ENCODE results near the gene TTF2. TPM values are rescaled to one million over a fixed set of nuclear protein-coding genes. Genes with fewer than 3 reads are reported as not detected.
A peak's percentile ranks its signal among the peaks of the same experiment; 100 is the strongest.

Gene TTF2
- total and polyA plus RNA-seq, 2 of the 8 experiments (the other 6 are each of a cell fraction or from before 2014, with no cell fraction given), result 16.9 to 89.6 TPM

- H2AK5ac ChIP-seq (ENCODE audit: low read depth, low read length), result no peak overlapping the region
- peaks cover 7 to 32% (median 26%) of the 10 kb centered on the region in 4 experiments for H3K36me3 ChIP-seq (ENCODE audit: control insufficient read depth in 2 of 4, insufficient read depth in 4 of 4, low read length in 3 of 4)
- H2AFZ ChIP-seq (ENCODE audit: low read length), result no peak overlapping the region
- 86% methylated on average over 6 of the region's 6 CpGs; no CpG with 5 or more reads in 1 of the 2 experiments for WGBS, 2 experiments (ENCODE audit: extremely low coverage in 1 of 2, insufficient coverage in 1 of 2, insufficient read length in 1 of 2, insufficient replicate concordance in 2 of 2, low coverage in 1 of 2, low lambda C conversion rate in 2 of 2, missing lambda C conversion rate in 1 of 2)
- H3K9ac ChIP-seq (replicated peaks in 1 of 4; ENCODE audit: extremely low read depth in 1 of 4, low read depth in 3 of 4, low read length in 3 of 4), result no peak overlapping the region
- no peaks in the 10 kb centered on the region; the same call in 1 of the 2 replicates for H3K79me1 ChIP-seq (ENCODE audit: low read depth, low read length)
- no peak overlapping the region for H2BK12ac ChIP-seq (ENCODE audit: low read depth, low read length)
- no peak overlapping the region for H3K23ac ChIP-seq (ENCODE audit: insufficient read length)
- H3K18ac ChIP-seq (ENCODE audit: extremely low read depth, low read length), result no peak overlapping the region
- no peak overlapping the region for H2BK5ac ChIP-seq (ENCODE audit: low read depth, low read length)
- no peak overlapping the region for H3K14ac ChIP-seq (ENCODE audit: insufficient read length)
- no peak overlapping the region for H3K4me3 ChIP-seq (ENCODE audit: extremely low read depth in 1 of 4, insufficient read depth in 2 of 4, low read depth in 3 of 4, low read length in 4 of 4)
- H3K4me2 ChIP-seq (ENCODE audit: insufficient read depth in 1 of 2, low read depth in 2 of 2, low read length in 2 of 2), result no peak overlapping the region
- no peak overlapping the region for H4K5ac ChIP-seq (ENCODE audit: insufficient read length, low read depth, low read length)
- ChIA-PET CTCF (ENCODE audit: partially characterized antibody) (interaction anchor here (0.5 to 5.2 kb wide), 24 partner anchors 10 to 1443 kb away, joined by 3 to 49 read pairs (median 4); no protein-coding TSS in a partner anchor), POLR2A (ENCODE audit: partially characterized antibody) (interaction anchor here (0.9 to 3.6 kb wide), 2 partner anchors 8 to 25 kb away, joined by 3 to 13 read pairs; partner anchors contain the start of gene TTF2)
- peaks cover 1 to 4% of the 10 kb centered on the region in 2 experiments for H4K20me1 ChIP-seq (replicated peaks in 1 of 2; ENCODE audit: control insufficient read depth in 1 of 2, insufficient read depth in 2 of 2, low read length in 2 of 2)
- H4K91ac ChIP-seq (replicated peaks; ENCODE audit: insufficient read length, low read length), result no peak overlapping the region
- no peak overlapping the region for H2BK20ac ChIP-seq (ENCODE audit: low read length)
- no peak overlapping the region for H3K27ac ChIP-seq (ENCODE audit: low read depth, low read length)
- H3K27me3 ChIP-seq (replicated peaks in 1 of 4; ENCODE audit: control insufficient read depth in 3 of 4, extremely low read depth in 1 of 4, insufficient read depth in 3 of 4, low read length in 3 of 4), result peaks cover 0 to 1% (median 0%) of the 10 kb centered on the region in 4 experiments; a peak in 1 of 7 replicates
- H3K4ac ChIP-seq (replicated peaks; ENCODE audit: insufficient read length, low read depth, low read length), result no peak overlapping the region
- H4K8ac ChIP-seq (ENCODE audit: extremely low read depth, insufficient read depth, low read length), result no peak overlapping the region
- no peak overlapping the region for H2BK120ac ChIP-seq (replicated peaks; ENCODE audit: low read depth, low read length)
- no peaks in the 10 kb centered on the region for H3K23me2 ChIP-seq (ENCODE audit: low read depth, low read length)
- H2BK15ac ChIP-seq (ENCODE audit: low read length), result no peak overlapping the region
- DNase-seq (ENCODE audit: low read depth in 1 of 2, low spot score in 2 of 2) (no peak), FAIRE-seq (no peak)
- H3K56ac ChIP-seq (replicated peaks; ENCODE audit: insufficient read length, low read depth, low read length), result no peak overlapping the region
- H3K79me2 ChIP-seq (ENCODE audit: control insufficient read depth in 1 of 2, insufficient read depth in 2 of 2, low read length in 2 of 2), result peaks cover 0 to 30% of the 10 kb centered on the region in 2 experiments; a peak in 2 of 4 replicates
- H3K9me3 ChIP-seq (ENCODE audit: insufficient read depth in 2 of 2, low read depth in 1 of 2, low read length in 1 of 2), result no peaks in the 10 kb centered on the region
- no peaks in the 10 kb centered on the region; a peak in 1 of 7 replicates for H3K4me1 ChIP-seq (replicated peaks in 1 of 4; ENCODE audit: control insufficient read depth in 3 of 4, insufficient read depth in 4 of 4, low read length in 3 of 4)
- TF ChIP-seq BCL11A (IDR thresholded peaks at IDR 0.05; ENCODE audit: low read depth in 2 of 2, low read length in 2 of 2), result no peak
- TF ChIP-seq JUN (IDR thresholded peaks at IDR 0.05; ENCODE audit: low read depth, low read length), result no peak
- TF ChIP-seq CHD2 (IDR thresholded peaks at IDR 0.05; ENCODE audit: low read length), result no peak
- TF ChIP-seq SUZ12 (IDR thresholded peaks at IDR 0.05; ENCODE audit: low read length), result no peak
- peak; percentile 86 to 88 for TF ChIP-seq RAD21 (IDR thresholded peaks at IDR 0.05 in 1 of 2, conservative IDR thresholded peaks at IDR 0.05 in 1 of 2; ENCODE audit: low read depth in 2 of 2, low read length in 2 of 2)
- TF ChIP-seq FOSL1 (IDR thresholded peaks at IDR 0.05; ENCODE audit: insufficient read depth, low read depth, low read length), result 0 out of 2 replicates have a peak, but pooled peaks have one; percentile 11
- no peak for TF ChIP-seq POLR2A (IDR thresholded peaks at IDR 0.05; ENCODE audit: control extremely low read depth in 1 of 2, low read depth in 2 of 2, low read length in 2 of 2)
- TF ChIP-seq POU5F1 (IDR thresholded peaks at IDR 0.05; ENCODE audit: low read depth, low read length), result no peak
- TF ChIP-seq TAF7 (optimal IDR thresholded peaks at IDR 0.05; ENCODE audit: borderline replicate concordance, low read depth, low read length), result no peak
- TF ChIP-seq SP1 (IDR thresholded peaks at IDR 0.05; ENCODE audit: low read depth, low read length), result no peak
- TF ChIP-seq SP4 (IDR thresholded peaks at IDR 0.05; ENCODE audit: low read length), result no peak
- TF ChIP-seq ZNF274 (IDR thresholded peaks at IDR 0.05; ENCODE audit: borderline replicate concordance, extremely low read depth, low read length), result no peak
Observed at GRCh38 chr1:117067533-117068370, 7.6 kb downstream of the TTF2 start.
